ENCODE measurements around the gene XPO5.

DNA sequence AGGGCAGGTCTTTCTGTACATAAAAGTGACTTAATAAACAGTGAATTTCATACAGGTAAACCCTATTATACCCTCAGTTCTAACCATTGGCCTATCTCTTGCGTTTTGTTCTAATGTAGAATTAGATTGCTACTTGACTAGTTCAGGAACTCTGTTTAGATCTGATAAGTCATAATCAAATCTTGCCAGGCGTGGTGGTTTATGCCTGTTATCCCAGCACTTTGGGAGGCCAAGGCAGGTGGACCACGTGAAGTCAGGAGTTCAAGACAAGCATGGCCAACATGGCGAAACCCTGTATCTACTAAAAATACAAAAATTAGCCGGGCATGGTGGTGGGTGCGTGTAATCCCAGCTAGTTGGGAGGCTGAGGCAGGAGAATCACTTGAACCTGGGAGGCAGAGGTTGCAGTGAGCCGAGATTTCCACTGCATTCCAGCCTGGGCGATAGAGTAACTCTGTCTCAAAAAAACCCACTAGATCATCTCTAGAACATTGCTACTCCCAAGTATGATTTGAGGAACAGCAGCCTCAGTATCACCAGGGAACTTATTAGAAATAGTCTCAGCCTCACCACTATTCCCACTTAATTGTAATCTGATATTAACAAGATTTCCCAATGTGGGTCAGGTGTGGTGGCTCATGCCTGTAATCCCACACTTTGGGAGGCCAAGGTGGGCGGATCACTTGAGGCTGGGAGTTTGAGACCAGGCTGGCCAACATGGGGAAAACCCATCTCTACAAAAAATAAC lies 41.1 kb upstream of the XPO5 start:
- TF ChIP-seq EZH2 (IDR thresholded peaks at IDR 0.05; ENCODE audit: insufficient read depth, low read length): no peak
- TF ChIP-seq, protein P1, sequence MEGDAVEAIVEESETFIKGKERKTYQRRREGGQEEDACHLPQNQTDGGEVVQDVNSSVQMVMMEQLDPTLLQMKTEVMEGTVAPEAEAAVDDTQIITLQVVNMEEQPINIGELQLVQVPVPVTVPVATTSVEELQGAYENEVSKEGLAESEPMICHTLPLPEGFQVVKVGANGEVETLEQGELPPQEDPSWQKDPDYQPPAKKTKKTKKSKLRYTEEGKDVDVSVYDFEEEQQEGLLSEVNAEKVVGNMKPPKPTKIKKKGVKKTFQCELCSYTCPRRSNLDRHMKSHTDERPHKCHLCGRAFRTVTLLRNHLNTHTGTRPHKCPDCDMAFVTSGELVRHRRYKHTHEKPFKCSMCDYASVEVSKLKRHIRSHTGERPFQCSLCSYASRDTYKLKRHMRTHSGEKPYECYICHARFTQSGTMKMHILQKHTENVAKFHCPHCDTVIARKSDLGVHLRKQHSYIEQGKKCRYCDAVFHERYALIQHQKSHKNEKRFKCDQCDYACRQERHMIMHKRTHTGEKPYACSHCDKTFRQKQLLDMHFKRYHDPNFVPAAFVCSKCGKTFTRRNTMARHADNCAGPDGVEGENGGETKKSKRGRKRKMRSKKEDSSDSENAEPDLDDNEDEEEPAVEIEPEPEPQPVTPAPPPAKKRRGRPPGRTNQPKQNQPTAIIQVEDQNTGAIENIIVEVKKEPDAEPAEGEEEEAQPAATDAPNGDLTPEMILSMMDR (IDR thresholded peaks at IDR 0.05; ENCODE audit: insufficient read depth, low read depth, low read length): no peak
